HepG2 (cell line): ENCODE results near the gene CPT1B. TPM values are rescaled to one million over a fixed set of nuclear protein-coding genes. Genes with fewer than 3 reads are reported as not detected.
A peak's percentile ranks its signal among the peaks of the same experiment; 100 is the strongest.

Experiments
- FOXM1 ChIP-seq: sonication (generic); formaldehyde crosslinking; IDR thresholded peaks from 2 replicates; pipeline ENCODE4 v1.5.0; 2020; ENCODE audit warnings: missing genetic modification reagents
- KIAA2018 ChIP-seq: sonication (generic); formaldehyde crosslinking; IDR thresholded peaks from 2 replicates; pipeline ENCODE4 v1.5.0; 2020; ENCODE audit warnings: mild to moderate bottlenecking, missing genetic modification reagents, borderline replicate concordance
- TBX2 ChIP-seq: sonication (generic); formaldehyde crosslinking; IDR thresholded peaks from 2 replicates; pipeline ENCODE4 v1.5.0; 2020; ENCODE audit warnings: missing genetic modification reagents, mild to moderate bottlenecking, borderline replicate concordance
- ZNF331 ChIP-seq: sonication (generic); formaldehyde crosslinking; IDR thresholded peaks from 2 replicates; pipeline ENCODE4 v1.4.0; 2020; ENCODE audit warnings: missing genetic modification reagents
- ZNF646 ChIP-seq: sonication (generic); formaldehyde crosslinking; IDR thresholded peaks from 2 replicates; pipeline ENCODE4 v1.9.0; 2021; ENCODE audit warnings: mild to moderate bottlenecking, missing genetic modification reagents
- ZNF737 ChIP-seq: sonication (generic); formaldehyde crosslinking; IDR thresholded peaks from 2 replicates; pipeline ENCODE4 v1.5.0; 2020; ENCODE audit warnings: missing genetic modification reagents, mild to moderate bottlenecking, borderline replicate concordance
- ZNF775 ChIP-seq: sonication (generic); formaldehyde crosslinking; IDR thresholded peaks from 2 replicates; pipeline ENCODE4 v1.4.0; 2020; ENCODE audit warnings: missing genetic modification reagents, mild to moderate bottlenecking, moderate library complexity, borderline replicate concordance
- polyA plus RNA-seq, 8 experiments: library from polyadenylated mRNA; depleted of rRNA in 3 of 8; stranded (reverse) in 7 of 8; unstranded in 1 of 8; fragments of >200 nt; fragmentation: Illumina TruSeq in 4 of 8; extraction: Trizol in 4 of 8; gene quantifications; 2 replicates each; pipeline versions ENCODE4 v1.2.1 to v1.2.3, GENCODE V29; 2011 to 2016; ENCODE audit warnings: low read depth in 4 of 8, missing spikeins in 1 of 8, mixed read lengths in 1 of 8; ENCODE audit not compliant: insufficient read depth in 1 of 8
- total RNA-seq, 5 experiments: library from RNA; depleted of rRNA; stranded (reverse); fragments of >200 nt; fragmentation: Illumina TruSeq; extraction: Trizol; gene quantifications; 2 replicates each; pipeline ENCODE4 v1.2.3, GENCODE V29; 2016; ENCODE audit warnings: low read depth in 1 of 5
- TF ChIP-seq, protein P1 (sequence below): sonication (generic); formaldehyde crosslinking; IDR thresholded peaks from 2 replicates; pipeline ENCODE4 v1.4.0; 2020; ENCODE audit warnings: missing genetic modification reagents, borderline replicate concordance

The CPT1B gene
- total and polyA plus RNA-seq, 2 of the 13 experiments (the other 11 are each of a cell fraction or from before 2014, with no cell fraction given), result 9.2 to 19.5 TPM

DNA sequence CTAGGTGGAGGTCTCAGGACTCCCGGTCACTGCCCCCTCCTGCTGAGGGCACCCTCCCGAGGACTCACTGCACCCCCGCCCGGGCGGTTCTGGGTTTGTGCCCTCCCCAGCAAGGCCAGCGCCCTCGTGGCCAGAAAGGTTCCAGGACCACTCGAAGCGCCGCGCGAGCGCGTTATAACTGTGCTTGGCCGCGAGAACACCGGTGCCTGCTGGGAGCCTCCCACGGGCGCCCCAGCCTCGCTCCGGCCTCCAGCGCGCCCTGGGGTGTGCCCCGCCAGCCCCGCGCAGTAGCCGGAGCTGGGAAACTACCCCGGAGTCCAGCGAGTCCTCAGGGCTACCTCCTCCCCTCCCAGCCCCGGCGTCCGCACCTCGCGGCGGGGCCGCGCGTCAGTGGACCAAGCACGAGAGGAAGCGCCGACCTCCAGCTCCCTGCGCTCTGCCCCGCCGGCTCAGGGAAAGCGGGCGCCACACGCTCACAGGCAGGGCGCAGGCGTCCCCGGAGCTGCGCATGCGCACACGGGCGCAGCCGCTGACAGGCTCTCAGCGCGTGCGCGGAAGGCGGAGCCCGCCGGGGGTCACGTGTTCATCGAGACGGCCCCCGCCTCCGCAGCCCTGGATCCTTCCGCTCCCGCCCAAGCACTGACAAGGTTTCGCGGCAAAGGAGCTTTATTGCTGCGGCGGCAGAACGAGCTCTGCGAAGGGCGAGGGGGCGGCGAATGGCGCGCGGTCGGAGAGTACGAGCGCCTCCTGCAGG is 52.9 kb downstream of the CPT1B start, which contains the start of gene SCO2 (continued):
- TF ChIP-seq, protein P1, sequence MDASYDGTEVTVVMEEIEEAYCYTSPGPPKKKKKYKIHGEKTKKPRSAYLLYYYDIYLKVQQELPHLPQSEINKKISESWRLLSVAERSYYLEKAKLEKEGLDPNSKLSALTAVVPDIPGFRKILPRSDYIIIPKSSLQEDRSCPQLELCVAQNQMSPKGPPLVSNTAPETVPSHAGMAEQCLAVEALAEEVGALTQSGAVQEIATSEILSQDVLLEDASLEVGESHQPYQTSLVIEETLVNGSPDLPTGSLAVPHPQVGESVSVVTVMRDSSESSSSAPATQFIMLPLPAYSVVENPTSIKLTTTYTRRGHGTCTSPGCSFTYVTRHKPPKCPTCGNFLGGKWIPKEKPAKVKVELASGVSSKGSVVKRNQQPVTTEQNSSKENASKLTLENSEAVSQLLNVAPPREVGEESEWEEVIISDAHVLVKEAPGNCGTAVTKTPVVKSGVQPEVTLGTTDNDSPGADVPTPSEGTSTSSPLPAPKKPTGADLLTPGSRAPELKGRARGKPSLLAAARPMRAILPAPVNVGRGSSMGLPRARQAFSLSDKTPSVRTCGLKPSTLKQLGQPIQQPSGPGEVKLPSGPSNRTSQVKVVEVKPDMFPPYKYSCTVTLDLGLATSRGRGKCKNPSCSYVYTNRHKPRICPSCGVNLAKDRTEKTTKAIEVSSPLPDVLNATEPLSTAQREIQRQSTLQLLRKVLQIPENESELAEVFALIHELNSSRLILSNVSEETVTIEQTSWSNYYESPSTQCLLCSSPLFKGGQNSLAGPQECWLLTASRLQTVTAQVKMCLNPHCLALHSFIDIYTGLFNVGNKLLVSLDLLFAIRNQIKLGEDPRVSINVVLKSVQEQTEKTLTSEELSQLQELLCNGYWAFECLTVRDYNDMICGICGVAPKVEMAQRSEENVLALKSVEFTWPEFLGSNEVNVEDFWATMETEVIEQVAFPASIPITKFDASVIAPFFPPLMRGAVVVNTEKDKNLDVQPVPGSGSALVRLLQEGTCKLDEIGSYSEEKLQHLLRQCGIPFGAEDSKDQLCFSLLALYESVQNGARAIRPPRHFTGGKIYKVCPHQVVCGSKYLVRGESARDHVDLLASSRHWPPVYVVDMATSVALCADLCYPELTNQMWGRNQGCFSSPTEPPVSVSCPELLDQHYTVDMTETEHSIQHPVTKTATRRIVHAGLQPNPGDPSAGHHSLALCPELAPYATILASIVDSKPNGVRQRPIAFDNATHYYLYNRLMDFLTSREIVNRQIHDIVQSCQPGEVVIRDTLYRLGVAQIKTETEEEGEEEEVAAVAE (CRISPR knock-in tag), result no peak; the same call in 1 of the 2 replicates
- TF ChIP-seq ZNF331 (CRISPR knock-in tag), result peak; percentile 37; the same call in 1 of the 2 replicates
- no peak; the same call in 1 of the 2 replicates for TF ChIP-seq ZNF646
- peak; percentile 86 for TF ChIP-seq TBX2 (CRISPR knock-in tag)
- TF ChIP-seq ZNF737, result no peak
- 0 out of 2 replicates have a peak, but pooled peaks have one; percentile 14 for TF ChIP-seq FOXM1 (CRISPR knock-in tag)
- TF ChIP-seq ZNF775 (CRISPR knock-in tag), result no peak; the same call in 1 of the 2 replicates
- peak; percentile 63; the same call in 1 of the 2 replicates for TF ChIP-seq KIAA2018
